Subcutaneous adipose tissue (tissue), 4 donors: Measurements from ENCODE around the gene RPRD2. TPM values are rescaled to one million over a fixed set of nuclear protein-coding genes. Genes with fewer than 3 reads are reported as not detected.

ENCODE experiments used
- CTCF ChIP-seq: fragments of 450-650 bp; IDR thresholded peaks from one replicate; pipeline ENCODE4 v1.5.1; 2016; ENCODE audit warnings: low read depth, mild to moderate bottlenecking, control low read depth, antibody characterized with exemption, moderate library complexity
- total RNA-seq, 4 donors: library from RNA; depleted of rRNA; stranded (reverse); fragments of >200 nt; gene quantifications; one replicate each; pipeline ENCODE4 v1.1.0, GENCODE V29; 2016

RPRD2 gene
- total RNA-seq, 4 donors from 2014 or later, result 17.2 to 24.9 (median 19.5) TPM

GRCh38 chr1:150362721-150363425 lies 1.1 kb upstream of the RPRD2 start:
- TF ChIP-seq CTCF, result no peak

- no peak for TF ChIP-seq CTCF
Measured at GRCh38 chr1:150364231-150365003, 470 bp downstream of the RPRD2 start.

GRCh38 chr1:150365941-150366340 lies 2.0 kb downstream of the RPRD2 start:
- TF ChIP-seq CTCF, result no peak

GRCh38 chr1:150366416-150367296 lies 2.7 kb downstream of the RPRD2 start:
- TF ChIP-seq CTCF, result no peak

- no peak for TF ChIP-seq CTCF
Measured at GRCh38 chr1:150371110-150371509, 7.2 kb downstream of the RPRD2 start.

GRCh38 chr1:150372580-150372979 lies 8.6 kb downstream of the RPRD2 start:
- no peak for TF ChIP-seq CTCF

GRCh38 chr1:150376110-150376509 lies 12.2 kb downstream of the RPRD2 start:
- TF ChIP-seq CTCF, result no peak
